Mesodermal cell (in vitro differentiated cells): ENCODE data around the gene GABBR2.
"Not testable (repeated sequence)": the region's sequence is repeated elsewhere in the genome, so short reads cannot be mapped to it uniquely, and the experiment has no call there.

Experiments used
- H3K27ac ChIP-seq: 2 replicates; pipeline ENCODE4 v1.7.0; 2013; ENCODE audit warnings: mild to moderate bottlenecking, low read depth, low read length, moderate library complexity; ENCODE audit not compliant: severe bottlenecking
- H3K36me3 ChIP-seq: 2 replicates; pipeline ENCODE4 v1.7.1; 2013; ENCODE audit warnings: mild to moderate bottlenecking, low read length, moderate library complexity; ENCODE audit not compliant: control insufficient read depth, insufficient read depth
- H3K4me1 ChIP-seq: one replicate; pipeline ENCODE4 v1.7.1; 2013; ENCODE audit warnings: mild to moderate bottlenecking, low read length; ENCODE audit not compliant: insufficient read depth, control insufficient read depth, poor library complexity, severe bottlenecking
- H3K4me3 ChIP-seq: 2 replicates; pipeline ENCODE4 v1.7.0; 2013; ENCODE audit warnings: low read length, control low read depth, mild to moderate bottlenecking; ENCODE audit not compliant: insufficient read depth, poor library complexity, severe bottlenecking; ENCODE audit errors: extremely low read depth
- H3K9me3 ChIP-seq: 2 replicates; pipeline ENCODE4 v1.7.1; 2013; ENCODE audit warnings: mild to moderate bottlenecking, low read length, moderate library complexity; ENCODE audit not compliant: control insufficient read depth
- WGBS, 2 experiments: methylation state at CpG; one replicate each; pipeline ENCODE4 v1.1.5; 2013; ENCODE audit warnings: missing lambda C conversion rate in 2 of 2; ENCODE audit not compliant: insufficient coverage in 2 of 2; 5-methylcytosine and 5-hydroxymethylcytosine counted together

The GABBR2 gene

DNA sequence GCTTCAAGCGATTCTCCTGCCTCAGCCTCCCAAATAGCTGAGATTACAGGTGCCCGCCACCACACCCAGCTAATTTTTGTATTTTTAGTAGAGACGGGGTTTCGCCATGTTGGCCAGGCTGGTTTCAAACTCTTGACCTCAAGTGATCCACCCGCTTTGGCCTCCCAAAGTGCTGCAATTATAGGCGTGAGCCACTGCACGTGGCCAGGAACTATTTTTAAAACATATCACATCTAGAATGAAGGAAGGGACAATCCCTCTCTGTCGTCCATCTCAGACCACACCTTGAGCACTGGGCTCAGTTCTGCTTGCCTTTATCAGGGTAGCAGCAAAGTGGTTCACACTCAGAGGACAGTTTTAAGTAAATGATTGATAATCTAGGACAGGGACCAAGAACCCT lies 207.5 kb downstream of the GABBR2 start:
- peaks cover 18% of the 10 kb centered on the region for H3K4me1 ChIP-seq
- H3K27ac ChIP-seq, H3K4me3 ChIP-seq, H3K36me3 ChIP-seq, H3K9me3 ChIP-seq: not testable (repeated sequence)
- 94 to 100% methylated on average over 4 to 6 of the region's 8 CpGs for WGBS, 2 experiments

DNA sequence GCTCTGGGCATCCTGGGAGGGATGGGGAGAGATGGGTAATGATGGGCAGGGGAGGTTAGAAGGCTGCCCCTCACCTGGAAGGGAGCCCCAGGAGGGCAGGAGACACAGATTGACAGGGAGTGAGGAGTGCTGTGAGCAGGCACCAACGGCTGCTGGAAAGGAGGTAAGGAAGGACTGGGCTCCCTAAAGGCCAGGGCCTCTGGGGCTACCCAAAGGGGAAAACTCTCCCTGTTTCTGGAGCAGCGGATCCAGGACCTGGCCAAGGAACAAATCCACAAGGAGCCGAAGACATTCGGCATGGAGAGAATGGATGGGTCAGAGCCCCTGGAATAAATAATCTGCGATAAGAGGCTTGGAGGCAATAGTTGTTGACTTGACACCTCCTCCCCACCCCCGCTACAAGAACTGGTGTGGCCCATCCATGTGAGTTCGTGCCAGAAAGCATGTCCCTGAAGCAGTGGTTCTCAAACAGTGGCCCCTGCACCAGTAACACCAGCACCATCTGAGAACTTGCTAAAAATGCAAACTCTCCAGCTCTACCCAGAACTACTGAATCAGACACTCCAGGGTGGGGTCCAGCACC lies 208.3 kb downstream of the GABBR2 start:
- H3K4me3 ChIP-seq = no peak overlapping the region
- H3K27ac ChIP-seq = no peak overlapping the region
- no peaks in the 10 kb centered on the region for H3K36me3 ChIP-seq
- no peaks in the 10 kb centered on the region for H3K9me3 ChIP-seq
- 87 to 89% methylated on average over 6 to 7 of the region's 7 CpGs for WGBS, 2 experiments
- H3K4me1 ChIP-seq = peaks cover 18% of the 10 kb centered on the region

DNA sequence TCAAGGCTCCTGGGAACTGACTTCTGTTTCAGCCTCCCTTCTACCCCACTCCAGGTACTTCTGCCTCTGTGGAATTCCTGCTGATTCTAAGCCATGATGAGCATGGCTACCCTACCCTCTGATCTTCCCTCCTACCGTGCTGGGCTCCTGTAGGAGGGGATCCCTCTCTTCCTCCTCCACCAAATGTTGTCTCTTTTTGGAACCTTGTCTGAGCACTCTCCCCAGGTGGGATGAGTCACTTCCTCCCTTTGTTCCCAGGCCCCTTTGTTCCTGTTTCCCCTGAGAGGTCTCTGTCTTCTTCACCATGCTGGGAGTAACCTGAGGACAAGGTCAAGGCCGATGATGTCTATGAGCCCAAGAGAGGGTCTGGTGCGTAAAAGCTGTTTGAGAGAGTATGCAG lies 213.2 kb downstream of the GABBR2 start:
- WGBS, 2 experiments = 85 to 94% methylated on average over 2 to 3 of the region's 3 CpGs
- Histone ChIP-seq H3K27ac (no peak overlapping the region), H3K9me3 (no peaks in the 10 kb centered on the region), H3K4me3 (no peak overlapping the region), H3K36me3 (no peaks in the 10 kb centered on the region), H3K4me1 (peaks cover 11% of the 10 kb centered on the region)

DNA sequence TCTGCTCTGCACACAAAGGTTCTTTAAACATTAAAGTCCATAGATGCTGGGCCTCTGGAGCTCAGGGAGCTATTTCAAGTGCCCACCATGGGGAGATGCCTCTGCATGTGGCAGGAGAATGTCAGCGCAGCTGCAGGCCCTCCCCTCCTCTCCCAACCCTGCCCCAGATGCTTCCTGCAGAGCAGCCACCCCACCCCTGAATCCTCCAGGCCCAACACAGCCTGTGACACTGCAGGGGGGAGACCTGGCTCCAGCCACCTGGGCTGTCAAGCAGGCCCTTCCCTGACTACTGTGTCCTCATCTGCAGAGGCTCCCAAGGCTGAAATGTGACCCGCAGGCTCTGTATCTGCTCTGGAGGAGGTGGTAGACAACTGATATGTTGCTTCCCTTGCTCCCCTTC lies 213.9 kb downstream of the GABBR2 start:
- no peak overlapping the region for H3K27ac ChIP-seq
- H3K36me3 ChIP-seq = no peaks in the 10 kb centered on the region
- H3K4me3 ChIP-seq = no peak overlapping the region
- H3K4me1 ChIP-seq = peaks cover 18% of the 10 kb centered on the region
- no peaks in the 10 kb centered on the region for H3K9me3 ChIP-seq
- 40 to 93% methylated on average over 1 to 2 of the region's 2 CpGs for WGBS, 2 experiments

DNA sequence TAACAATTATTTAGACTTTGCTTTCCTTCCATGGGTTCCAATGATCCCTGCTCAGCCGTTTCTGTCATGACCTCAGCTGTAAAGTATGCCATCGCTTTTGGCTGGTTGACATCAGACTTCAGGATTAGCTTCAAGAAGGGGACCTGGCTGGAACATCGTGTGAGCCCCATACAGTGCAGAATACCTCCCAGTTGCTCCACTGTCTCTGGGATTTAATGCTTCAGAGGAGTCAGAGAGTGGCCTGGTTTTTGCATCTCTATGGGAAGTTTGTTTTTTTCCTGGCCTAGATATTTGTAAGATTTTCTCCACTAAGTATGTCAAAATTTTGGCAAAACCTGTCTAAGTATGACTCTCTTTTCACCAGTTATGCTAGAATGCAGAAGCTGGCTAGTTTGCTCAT lies 216.9 kb downstream of the GABBR2 start:
- Histone ChIP-seq H3K4me1 (peaks cover 34% of the 10 kb centered on the region), H3K9me3 (no peaks in the 10 kb centered on the region), H3K36me3 (no peaks in the 10 kb centered on the region), H3K4me3 (no peak overlapping the region), H3K27ac (peak overlapping the region; percentile 41)
- 39 to 52% methylated on average over 2 to 3 of the region's 3 CpGs for WGBS, 2 experiments

DNA sequence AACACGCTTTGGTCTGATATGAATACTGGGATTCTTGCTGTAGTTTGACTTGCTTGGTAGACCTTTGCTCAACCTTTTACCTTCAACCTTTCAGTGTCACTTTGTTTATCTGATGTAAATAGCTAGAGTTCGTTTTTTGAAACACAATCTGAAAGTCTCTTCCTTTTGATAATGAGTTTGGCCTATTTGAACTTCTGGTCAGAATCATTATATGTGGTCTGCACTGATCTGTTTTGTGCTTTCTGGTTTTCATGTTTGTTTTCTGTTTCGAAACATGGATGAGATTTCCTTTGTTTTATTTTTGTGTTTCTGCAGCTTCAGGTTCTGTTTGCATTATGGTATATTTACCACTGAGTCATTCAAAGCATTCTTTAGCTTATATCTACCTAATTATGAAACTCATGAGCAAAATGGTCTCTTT lies 217.5 kb downstream of the GABBR2 start:
- Histone ChIP-seq H3K4me1 (peaks cover 34% of the 10 kb centered on the region), H3K27ac (peak overlapping the region; percentile 41), H3K36me3 (no peaks in the 10 kb centered on the region), H3K9me3 (no peaks in the 10 kb centered on the region), H3K4me3 (no peak overlapping the region)
- no CpG with 5 or more reads among the region's 3 CpGs for WGBS, 2 experiments

DNA sequence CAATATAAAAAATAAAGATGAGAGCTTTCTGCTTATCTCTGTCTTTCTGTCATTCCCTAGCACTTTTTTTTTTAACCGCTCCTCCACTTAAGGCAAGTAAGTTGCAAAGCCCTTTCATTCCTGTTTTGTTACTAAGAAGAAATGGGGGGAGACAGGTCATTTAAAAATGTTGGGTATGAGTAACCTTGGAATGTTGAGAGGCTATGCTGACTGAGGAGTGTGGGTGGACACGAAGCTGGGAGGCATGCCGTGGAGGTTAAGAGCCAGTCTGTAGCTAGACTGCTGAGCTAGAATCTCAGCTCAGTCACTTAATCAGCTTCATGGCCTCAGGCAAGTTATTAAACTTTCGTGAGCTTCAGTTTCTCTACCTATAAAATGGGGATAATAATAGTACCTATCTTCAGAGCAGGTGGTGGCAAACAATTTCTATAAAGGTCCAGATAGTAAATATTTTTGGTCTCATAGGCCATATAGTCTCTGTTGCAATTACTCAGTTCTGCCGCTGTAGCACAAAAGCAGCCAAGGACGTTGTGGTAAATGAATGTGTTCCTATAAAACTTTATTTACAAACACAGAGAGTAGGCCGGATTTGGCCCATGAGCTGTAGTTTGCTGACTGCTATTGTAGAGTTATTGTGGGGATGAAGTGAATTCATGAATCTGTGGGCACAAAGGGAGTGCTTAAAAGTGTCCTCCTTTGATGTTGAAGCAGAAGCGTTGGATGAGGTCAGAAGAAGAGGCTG lies 220.0 kb downstream of the GABBR2 start:
- WGBS, 2 experiments = 47 to 51% methylated on average over 3 to 4 of the region's 8 CpGs
- Histone ChIP-seq H3K4me3 (no peak overlapping the region), H3K9me3 (no peaks in the 10 kb centered on the region), H3K36me3 (no peaks in the 10 kb centered on the region), H3K27ac (peak overlapping the region; percentile 72), H3K4me1 (peaks cover 40% of the 10 kb centered on the region)

DNA sequence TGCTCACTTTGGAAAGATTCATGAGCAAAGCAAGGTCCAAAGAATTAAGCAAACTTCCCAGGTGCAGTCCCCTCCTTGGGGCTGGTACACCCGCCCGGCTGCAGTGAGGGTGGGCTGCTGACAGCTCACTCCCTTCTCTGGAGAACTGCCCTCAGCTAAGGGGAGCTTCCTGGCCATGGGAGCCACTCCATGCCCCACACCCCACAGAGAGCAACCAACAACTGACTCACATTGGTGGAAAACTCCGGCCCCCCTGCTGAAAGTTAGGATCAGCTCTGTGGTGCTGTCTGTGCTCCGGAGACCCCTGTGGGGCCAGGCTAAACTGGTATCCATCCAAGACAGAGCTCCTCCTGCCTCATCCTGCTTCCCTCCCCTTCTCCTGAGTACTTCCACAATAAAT lies 223.0 kb downstream of the GABBR2 start:
- WGBS, 2 experiments = 73 to 82% methylated on average over 3 to 4 of the region's 4 CpGs
- no peak overlapping the region for H3K4me3 ChIP-seq
- no peak overlapping the region for H3K27ac ChIP-seq
- H3K4me1 ChIP-seq = peaks cover 37% of the 10 kb centered on the region
- H3K36me3 ChIP-seq = no peaks in the 10 kb centered on the region
- H3K9me3 ChIP-seq = no peaks in the 10 kb centered on the region

DNA sequence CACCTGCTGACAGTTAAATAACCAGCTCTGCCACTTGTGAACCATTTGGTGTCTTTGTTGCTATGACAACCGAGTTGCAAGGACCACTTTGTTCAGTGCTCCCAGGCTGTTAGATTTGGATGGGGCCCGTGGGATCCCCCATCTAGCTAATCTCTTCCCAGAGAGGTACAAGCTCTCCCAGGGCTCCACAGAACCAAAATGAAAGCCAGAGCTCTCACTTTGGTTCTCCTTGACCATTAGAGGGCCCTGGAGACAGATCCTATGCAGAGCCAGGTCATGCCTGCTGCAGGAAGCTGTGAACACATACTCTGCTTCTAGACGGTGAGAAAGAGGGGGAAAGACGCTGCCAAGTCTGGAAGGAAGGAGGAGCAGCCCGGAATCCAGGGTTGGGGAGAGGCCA lies 224.6 kb downstream of the GABBR2 start:
- WGBS, 2 experiments = 71 to 84% methylated on average over 4 to 5 of the region's 5 CpGs
- Histone ChIP-seq H3K4me1 (peaks cover 30% of the 10 kb centered on the region), H3K27ac (no peak overlapping the region), H3K4me3 (no peak overlapping the region), H3K36me3 (no peaks in the 10 kb centered on the region), H3K9me3 (no peaks in the 10 kb centered on the region)

DNA sequence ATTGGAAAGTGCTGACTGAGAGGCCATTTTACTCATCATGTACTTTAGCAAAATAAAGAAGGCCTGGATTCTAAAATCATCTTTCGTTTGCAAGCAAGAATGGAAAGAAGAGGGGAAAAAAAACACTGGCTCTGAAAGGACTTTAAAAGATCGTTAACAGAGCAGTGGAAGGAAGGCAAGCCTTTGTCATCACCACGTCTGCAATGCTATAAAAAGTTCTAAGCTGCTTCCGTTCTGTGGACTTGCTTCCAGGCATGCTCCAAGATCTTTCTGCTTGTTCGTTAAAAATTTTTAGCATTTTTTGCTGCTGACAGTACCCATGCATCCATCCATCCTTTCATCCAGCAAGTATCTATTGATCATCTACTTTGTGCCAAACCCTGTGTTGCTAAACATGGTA lies 226.5 kb downstream of the GABBR2 start:
- 80 to 86% methylated on average over 4 to 5 of the region's 5 CpGs for WGBS, 2 experiments
- Histone ChIP-seq H3K36me3 (no peaks in the 10 kb centered on the region), H3K9me3 (no peaks in the 10 kb centered on the region), H3K27ac (no peak overlapping the region), H3K4me3 (no peak overlapping the region), H3K4me1 (peaks cover 18% of the 10 kb centered on the region)

DNA sequence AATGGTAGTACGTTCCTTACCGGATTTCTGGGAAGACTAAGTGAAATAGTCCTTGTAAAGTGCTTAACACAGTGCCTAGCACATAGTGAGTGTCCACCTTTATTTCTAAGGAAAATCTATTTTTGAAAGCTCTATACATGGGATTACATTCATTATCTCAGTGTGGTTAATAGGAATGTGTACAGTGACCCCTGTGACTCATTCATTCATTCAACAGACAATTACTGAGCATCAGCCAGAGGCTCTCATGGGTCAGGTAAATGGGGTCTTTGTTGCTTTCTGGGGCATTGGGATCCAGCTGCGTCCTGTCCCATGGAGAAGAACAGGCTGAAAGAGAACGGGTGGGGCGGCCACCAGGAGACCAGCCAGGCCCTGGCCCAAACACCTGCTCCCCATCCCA lies 227.1 kb downstream of the GABBR2 start:
- 100% methylated on average over 1 of the region's 5 CpGs; no CpG with 5 or more reads in 1 of the 2 experiments for WGBS, 2 experiments
- H3K9me3 ChIP-seq = no peaks in the 10 kb centered on the region
- peaks cover 18% of the 10 kb centered on the region for H3K4me1 ChIP-seq
- no peak overlapping the region for H3K27ac ChIP-seq
- H3K4me3 ChIP-seq = no peak overlapping the region
- H3K36me3 ChIP-seq = no peaks in the 10 kb centered on the region
